Astrocyte of the spinal cord (primary cell): ENCODE results near the gene GPRASP3.
A peak's percentile ranks its signal among the peaks of the same experiment; 100 is the strongest.
"Not testable (repeated sequence)": the region's sequence is repeated elsewhere in the genome, so short reads cannot be mapped to it uniquely, and the experiment has no call there.

ENCODE experiments used
- DNase-seq: peaks from one replicate; pipeline ENCODE4 v3.0.0; 2011; ENCODE audit warnings: low read depth, low spot score
- H3K4me3 ChIP-seq: 2 replicates; pipeline ENCODE4 v1.5.1; 2011; ENCODE audit warnings: low read depth, mild to moderate bottlenecking, low read length, moderate library complexity
- in situ Hi-C: cut with HindIII; loops from 2 replicates; pipeline ENCODE4 v1.10.0; 2017; ENCODE audit warnings: low sequenced_read_pairs
- TF ChIP-seq, protein P1 (sequence below): IDR thresholded peaks from 2 replicates; pipeline ENCODE4 v1.5.1; 2012; ENCODE audit warnings: low read depth, mild to moderate bottlenecking, low read length, inconsistent platforms

Gene GPRASP3

DNA sequence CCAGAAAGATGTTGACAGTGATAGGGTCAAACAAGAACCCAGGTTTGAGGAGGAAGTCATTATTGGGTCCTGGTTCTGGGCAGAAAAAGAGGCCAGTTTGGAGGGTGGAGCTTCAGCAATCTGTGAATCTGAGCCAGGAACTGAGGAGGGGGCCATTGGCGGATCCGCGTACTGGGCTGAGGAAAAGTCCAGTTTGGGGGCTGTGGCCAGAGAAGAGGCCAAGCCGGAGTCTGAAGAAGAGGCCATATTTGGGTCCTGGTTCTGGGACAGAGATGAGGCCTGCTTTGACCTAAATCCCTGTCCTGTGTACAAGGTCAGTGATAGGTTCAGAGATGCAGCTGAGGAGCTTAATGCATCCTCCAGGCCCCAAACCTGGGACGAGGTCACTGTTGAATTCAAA, 4.6 kb upstream of the GPRASP3 start:
- H3K4me3 ChIP-seq = no peak overlapping the region
- DNase-seq = no peak
- TF ChIP-seq, protein P1, sequence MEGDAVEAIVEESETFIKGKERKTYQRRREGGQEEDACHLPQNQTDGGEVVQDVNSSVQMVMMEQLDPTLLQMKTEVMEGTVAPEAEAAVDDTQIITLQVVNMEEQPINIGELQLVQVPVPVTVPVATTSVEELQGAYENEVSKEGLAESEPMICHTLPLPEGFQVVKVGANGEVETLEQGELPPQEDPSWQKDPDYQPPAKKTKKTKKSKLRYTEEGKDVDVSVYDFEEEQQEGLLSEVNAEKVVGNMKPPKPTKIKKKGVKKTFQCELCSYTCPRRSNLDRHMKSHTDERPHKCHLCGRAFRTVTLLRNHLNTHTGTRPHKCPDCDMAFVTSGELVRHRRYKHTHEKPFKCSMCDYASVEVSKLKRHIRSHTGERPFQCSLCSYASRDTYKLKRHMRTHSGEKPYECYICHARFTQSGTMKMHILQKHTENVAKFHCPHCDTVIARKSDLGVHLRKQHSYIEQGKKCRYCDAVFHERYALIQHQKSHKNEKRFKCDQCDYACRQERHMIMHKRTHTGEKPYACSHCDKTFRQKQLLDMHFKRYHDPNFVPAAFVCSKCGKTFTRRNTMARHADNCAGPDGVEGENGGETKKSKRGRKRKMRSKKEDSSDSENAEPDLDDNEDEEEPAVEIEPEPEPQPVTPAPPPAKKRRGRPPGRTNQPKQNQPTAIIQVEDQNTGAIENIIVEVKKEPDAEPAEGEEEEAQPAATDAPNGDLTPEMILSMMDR = no peak
- in situ Hi-C loops = no loop called here

DNA sequence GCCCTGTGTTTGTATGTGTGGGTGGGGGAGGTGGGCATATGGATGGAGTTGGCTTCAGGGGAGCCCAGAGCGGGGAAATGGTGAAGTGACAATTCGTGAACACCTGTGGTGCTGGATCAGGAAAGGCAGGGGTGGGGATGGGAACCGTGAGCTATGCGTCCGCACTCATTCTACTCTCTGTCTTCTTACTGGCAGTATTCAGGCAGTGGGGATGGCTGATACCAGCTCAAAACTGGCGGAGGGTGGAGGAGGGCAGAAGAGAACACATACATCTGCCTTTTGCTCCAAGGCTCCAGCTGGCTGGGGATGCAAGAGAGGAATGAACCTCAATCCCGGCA, 595 bp downstream of the GPRASP3 start:
- peak overlapping the region; percentile 61 for H3K4me3 ChIP-seq
- in situ Hi-C loops, DNase-seq: not testable (repeated sequence)

DNA sequence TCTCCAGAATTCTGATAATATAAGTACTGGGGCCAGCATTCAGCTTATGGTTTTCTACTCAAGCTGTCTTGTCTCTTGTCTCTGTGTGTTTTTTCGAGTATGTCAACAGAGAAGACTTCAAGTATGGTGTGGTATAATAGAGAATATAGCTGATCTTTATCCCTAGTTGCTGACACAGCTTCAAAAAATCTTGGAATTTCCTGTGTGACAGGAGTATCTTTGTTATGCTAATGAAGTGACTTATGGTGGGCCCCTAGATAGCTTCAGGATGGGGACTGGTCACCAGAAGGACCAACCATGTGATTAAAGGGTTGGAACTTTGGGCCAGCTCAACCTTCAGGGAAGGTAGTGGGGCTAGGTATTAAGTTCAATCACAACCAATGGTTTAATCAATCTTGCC, 2.9 kb downstream of the GPRASP3 start:
- TF ChIP-seq, protein P1 = no peak
- no peak for DNase-seq
- H3K4me3 ChIP-seq = no peak overlapping the region
- in situ Hi-C loops = no loop called here

DNA sequence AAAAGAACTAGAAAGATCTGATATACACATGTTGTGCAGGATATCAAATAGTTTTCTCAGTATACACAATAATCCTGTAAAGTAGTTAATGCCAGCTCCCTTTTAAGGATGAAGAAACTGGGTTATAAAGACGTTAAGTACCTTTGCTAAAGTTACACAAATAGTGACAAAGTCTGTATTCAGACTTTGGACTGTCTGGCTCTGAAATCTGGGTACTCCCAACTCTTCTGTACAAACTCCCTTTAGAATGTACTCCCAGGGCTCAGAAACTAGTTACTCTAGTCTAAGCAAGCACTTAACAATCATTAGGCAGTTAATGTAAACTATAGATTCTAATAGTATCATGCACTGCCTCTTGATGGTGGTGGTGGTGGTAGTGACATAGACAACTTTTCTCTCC, 7.2 kb downstream of the GPRASP3 start:
- H3K4me3 ChIP-seq = no peak overlapping the region
- in situ Hi-C loops = no loop called here
- TF ChIP-seq, protein P1 = no peak
- DNase-seq = no peak

DNA sequence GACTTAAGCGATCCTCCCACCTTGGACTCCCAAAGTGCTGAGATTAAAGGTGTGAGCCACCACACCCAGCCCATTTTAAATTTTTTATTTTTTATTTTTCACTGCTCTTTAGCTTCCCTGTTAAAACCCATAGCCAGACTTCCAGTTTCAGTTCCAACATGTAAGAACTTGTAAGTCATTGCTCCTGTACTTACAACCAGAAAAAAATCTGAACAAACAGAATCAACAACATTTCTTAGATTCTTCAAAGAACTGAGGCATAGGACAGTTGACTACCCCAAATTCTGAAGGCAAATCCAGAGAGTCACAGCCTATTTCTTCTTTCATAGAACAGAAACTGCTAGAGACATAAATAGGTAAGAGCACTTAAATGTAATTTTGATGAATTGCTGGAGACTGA, 8.1 kb downstream of the GPRASP3 start:
- TF ChIP-seq, protein P1 = no peak
- in situ Hi-C loops = no loop called here
- H3K4me3 ChIP-seq = no peak overlapping the region
- no peak for DNase-seq

DNA sequence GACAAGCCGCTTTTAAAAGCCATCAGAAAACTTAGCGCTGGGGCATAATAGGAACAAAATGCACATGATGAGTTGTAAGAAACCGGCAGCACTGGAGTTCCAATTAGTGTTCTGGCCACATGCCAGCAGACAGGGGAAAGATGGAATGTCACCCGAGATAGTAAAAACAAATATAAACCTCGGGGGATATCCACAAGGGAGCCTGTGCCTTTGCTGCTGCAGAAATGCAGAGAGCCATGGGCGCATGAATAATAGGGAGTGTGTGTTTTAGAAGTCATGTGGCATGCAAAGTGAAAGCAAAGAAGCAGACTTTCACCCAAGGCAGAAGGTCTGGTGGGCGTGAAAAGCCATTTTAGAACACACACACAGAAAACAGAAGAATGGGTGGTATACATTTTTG, 19.1 kb downstream of the GPRASP3 start:
- TF ChIP-seq, protein P1 = no peak
- in situ Hi-C loops = no loop called here
- DNase-seq = peak; percentile 33

DNA sequence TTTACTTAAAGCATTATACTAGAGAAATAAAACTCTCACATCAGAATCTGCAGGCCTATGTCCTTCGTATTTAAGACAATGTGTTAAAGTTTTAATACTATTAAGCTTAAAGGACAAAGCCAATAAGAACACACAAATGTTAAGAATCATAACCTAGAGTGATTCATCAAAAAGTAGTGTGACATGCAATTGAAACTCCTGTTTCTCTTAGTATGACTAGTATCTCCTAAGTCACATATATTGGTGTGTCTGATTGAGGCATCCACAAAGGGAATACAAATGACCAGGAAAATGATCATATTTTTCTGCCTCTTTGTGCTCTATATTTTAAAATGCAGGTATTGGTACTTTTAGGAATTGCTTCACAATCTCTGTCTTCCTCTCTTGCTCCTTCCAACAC, 23.8 kb downstream of the GPRASP3 start:
- in situ Hi-C loops = no loop called here
- TF ChIP-seq, protein P1 = no peak
- no peak for DNase-seq
- no peak overlapping the region for H3K4me3 ChIP-seq

More for the DNA sequence above, 19.1 kb downstream of the GPRASP3 start:
- no peak overlapping the region for H3K4me3 ChIP-seq
